ENCODE results near the gene WNK3.

The WNK3 gene

GRCh38 chrX:54171091-54171490 is 186.8 kb downstream of the WNK3 start:
- Histone ChIP-seq H3K9me2 (ENCODE audit: low read depth, low read length) (no peaks in the 10 kb centered on the region), H3K9me3 (ENCODE audit: low read length) (no peaks in the 10 kb centered on the region), H3K79me2 (ENCODE audit: insufficient read depth, low read length) (no peaks in the 10 kb centered on the region; the same call in 1 of the 2 replicates), H3F3A (ENCODE audit: insufficient read depth, low read length) (no peaks in the 10 kb centered on the region), H3K27me3 (ENCODE audit: insufficient read depth, low read length) (no peaks in the 10 kb centered on the region), H3K9ac (ENCODE audit: low read length) (no peak overlapping the region), H3K4me3 (ENCODE audit: low read depth, low read length, poor library complexity, severe bottlenecking) (no peak overlapping the region), H3K36me3 (ENCODE audit: insufficient read depth, low read length) (peaks cover 30% of the 10 kb centered on the region), H3K4me1 (ENCODE audit: insufficient read depth, low read length, severe bottlenecking) (no peaks in the 10 kb centered on the region), H2AFZ (ENCODE audit: low read length) (no peak overlapping the region), H4K20me1 (ENCODE audit: insufficient read depth, low read length) (no peaks in the 10 kb centered on the region), H3K27ac (ENCODE audit: low read depth, low read length, poor library complexity, severe bottlenecking) (no peak overlapping the region), H3K4me2 (ENCODE audit: low read length) (no peak overlapping the region)
- TF ChIP-seq CTCF (IDR thresholded peaks at IDR 0.05; ENCODE audit: low read length) (no peak), EZH2 (IDR thresholded peaks at IDR 0.05; ENCODE audit: borderline replicate concordance, low read length) (no peak)

GRCh38 chrX:54166915-54167314 is 190.9 kb downstream of the WNK3 start:
- H3K4me1 ChIP-seq (ENCODE audit: insufficient read depth, low read length, severe bottlenecking): no peaks in the 10 kb centered on the region
- TF ChIP-seq EZH2 (IDR thresholded peaks at IDR 0.05; ENCODE audit: borderline replicate concordance, low read length) (no peak), CTCF (IDR thresholded peaks at IDR 0.05; ENCODE audit: low read length) (no peak)
- H3K27me3 ChIP-seq (ENCODE audit: insufficient read depth, low read length): no peaks in the 10 kb centered on the region
- H4K20me1 ChIP-seq (ENCODE audit: insufficient read depth, low read length): no peaks in the 10 kb centered on the region
- 0 out of 2 replicates have a peak, but pooled peaks cover 3% of the 10 kb centered on the region for H3K36me3 ChIP-seq (ENCODE audit: insufficient read depth, low read length)
- H3K27ac ChIP-seq (ENCODE audit: low read depth, low read length, poor library complexity, severe bottlenecking): no peak overlapping the region
- no peak overlapping the region for H3K4me2 ChIP-seq (ENCODE audit: low read length)
- H2AFZ ChIP-seq (ENCODE audit: low read length): no peak overlapping the region
- no peak overlapping the region for H3K4me3 ChIP-seq (ENCODE audit: low read depth, low read length, poor library complexity, severe bottlenecking)
- no peaks in the 10 kb centered on the region for H3K9me3 ChIP-seq (ENCODE audit: low read length)
- no peak overlapping the region for H3K9ac ChIP-seq (ENCODE audit: low read length)
- no peaks in the 10 kb centered on the region for H3K9me2 ChIP-seq (ENCODE audit: low read depth, low read length)
- H3F3A ChIP-seq (ENCODE audit: insufficient read depth, low read length): no peaks in the 10 kb centered on the region
- no peaks in the 10 kb centered on the region for H3K79me2 ChIP-seq (ENCODE audit: insufficient read depth, low read length)

- Histone ChIP-seq H3K9ac (ENCODE audit: low read length) (no peak overlapping the region), H3K27ac (ENCODE audit: low read depth, low read length, poor library complexity, severe bottlenecking) (no peak overlapping the region), H2AFZ (ENCODE audit: low read length) (no peak overlapping the region), H3K4me1 (ENCODE audit: insufficient read depth, low read length, severe bottlenecking) (no peaks in the 10 kb centered on the region), H3K9me3 (ENCODE audit: low read length) (no peaks in the 10 kb centered on the region), H3K4me2 (ENCODE audit: low read length) (no peak overlapping the region), H4K20me1 (ENCODE audit: insufficient read depth, low read length) (no peaks in the 10 kb centered on the region), H3K36me3 (ENCODE audit: insufficient read depth, low read length) (no peaks in the 10 kb centered on the region), H3K4me3 (ENCODE audit: low read depth, low read length, poor library complexity, severe bottlenecking) (no peak overlapping the region), H3K27me3 (ENCODE audit: insufficient read depth, low read length) (no peaks in the 10 kb centered on the region), H3K79me2 (ENCODE audit: insufficient read depth, low read length) (no peaks in the 10 kb centered on the region), H3K9me2 (ENCODE audit: low read depth, low read length) (no peaks in the 10 kb centered on the region), H3F3A (ENCODE audit: insufficient read depth, low read length) (no peaks in the 10 kb centered on the region)
- TF ChIP-seq CTCF (IDR thresholded peaks at IDR 0.05; ENCODE audit: low read length) (no peak), EZH2 (IDR thresholded peaks at IDR 0.05; ENCODE audit: borderline replicate concordance, low read length) (no peak)
Measured at GRCh38 chrX:54157561-54157960, 200.3 kb downstream of the WNK3 start.

All from OCI-LY1 (cell line).